IPS-20b (cell line): Measurements from ENCODE around the gene DCDC2.
"Not testable (repeated sequence)": the region's sequence is repeated elsewhere in the genome, so short reads cannot be mapped to it uniquely, and the experiment has no call there.

ENCODE experiments used
- H3K27ac ChIP-seq: one replicate; pipeline ENCODE4 v1.5.1; 2013; ENCODE audit warnings: low read length
- H3K27me3 ChIP-seq: 2 replicates; pipeline ENCODE4 v1.6.1; 2013; ENCODE audit warnings: mild to moderate bottlenecking, low read length, inconsistent platforms; ENCODE audit not compliant: insufficient read depth
- H3K36me3 ChIP-seq: 2 replicates; pipeline ENCODE4 v1.6.1; 2013; ENCODE audit warnings: low read depth, mild to moderate bottlenecking, inconsistent platforms, low read length, moderate library complexity; ENCODE audit not compliant: insufficient read depth
- H3K4me1 ChIP-seq: 2 replicates; pipeline ENCODE4 v1.6.1; 2013; ENCODE audit warnings: mild to moderate bottlenecking, control low read depth, inconsistent platforms, low read length, moderate library complexity; ENCODE audit not compliant: insufficient read depth
- H3K4me3 ChIP-seq: 2 replicates; pipeline ENCODE4 v1.5.1; 2013; ENCODE audit warnings: mild to moderate bottlenecking, low read length, inconsistent platforms
- H3K9ac ChIP-seq: 2 replicates; pipeline ENCODE4 v1.6.1; 2013; ENCODE audit warnings: low read depth, mild to moderate bottlenecking, inconsistent platforms, low read length, moderate library complexity
- H3K9me3 ChIP-seq: 2 replicates; pipeline ENCODE4 v1.6.1; 2013; ENCODE audit warnings: mild to moderate bottlenecking, low read depth, low read length, inconsistent platforms; ENCODE audit not compliant: insufficient read depth

The DCDC2 gene

DNA sequence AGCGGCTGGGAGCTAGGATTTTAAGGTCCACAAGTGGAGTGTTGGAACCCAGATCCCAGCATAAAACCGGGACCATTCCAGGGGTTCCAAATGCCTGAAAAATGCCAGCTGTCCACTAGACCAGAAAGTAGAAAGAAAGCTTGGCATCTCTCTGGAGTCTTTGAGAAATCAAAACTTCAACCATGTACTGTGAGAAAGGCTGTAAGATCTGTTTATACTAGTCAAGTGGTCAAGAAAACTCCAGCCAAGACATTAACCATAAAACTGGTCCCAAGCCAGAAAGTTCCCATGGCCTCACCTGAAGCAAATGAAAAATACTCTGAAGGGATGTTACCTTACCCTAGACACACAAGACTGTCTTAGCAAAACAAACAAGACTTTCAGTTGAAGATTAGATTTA, 112.6 kb downstream of the DCDC2 start:
- no peak overlapping the region for H3K4me3 ChIP-seq
- no peaks in the 10 kb centered on the region for H3K9me3 ChIP-seq
- no peak overlapping the region for H3K9ac ChIP-seq
- no peaks in the 10 kb centered on the region for H3K27me3 ChIP-seq
- H3K27ac ChIP-seq: no peak overlapping the region
- H3K4me1 ChIP-seq: peaks cover 8% of the 10 kb centered on the region; the same call in 1 of the 2 replicates
- no peaks in the 10 kb centered on the region for H3K36me3 ChIP-seq

DNA sequence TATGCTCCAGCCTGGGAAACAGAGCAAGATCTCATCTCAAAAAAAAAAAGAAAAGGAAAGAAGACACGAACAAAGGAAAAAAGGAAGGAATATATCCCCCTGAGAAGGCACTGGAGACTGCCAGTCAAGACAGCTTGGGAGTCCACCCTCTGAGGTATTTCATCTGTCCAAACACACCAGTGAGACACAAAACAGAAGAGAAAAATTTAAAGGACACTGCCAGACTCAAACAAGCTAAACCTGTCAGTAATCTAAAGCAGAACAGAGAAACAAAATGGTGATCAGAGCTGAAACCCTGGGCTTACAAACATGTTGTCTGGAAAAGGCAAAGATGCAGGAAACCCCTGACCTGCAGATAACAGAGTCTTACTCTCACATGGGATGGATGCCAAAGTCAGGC, 114.9 kb downstream of the DCDC2 start:
- no peaks in the 10 kb centered on the region for H3K9me3 ChIP-seq

DNA sequence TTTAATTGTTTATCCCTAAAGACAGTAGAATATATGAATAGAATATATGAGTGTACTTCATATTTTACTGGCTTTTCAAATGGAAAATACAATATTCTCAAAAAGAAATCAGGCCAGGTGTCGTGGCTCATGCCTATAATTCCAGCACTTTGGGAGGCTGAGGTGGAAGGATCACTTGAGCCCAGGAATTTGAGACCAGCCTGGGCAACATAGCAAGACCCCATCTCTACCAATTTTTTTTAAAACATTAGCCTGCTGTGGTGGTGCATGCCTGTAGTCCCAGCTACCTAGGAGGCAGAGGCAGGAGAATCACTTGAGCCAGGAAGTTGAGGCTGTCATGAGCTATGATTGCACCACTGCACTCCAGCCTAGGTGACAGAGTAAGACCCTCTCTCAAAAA, 116.1 kb downstream of the DCDC2 start:
- not testable (repeated sequence) for H3K36me3 ChIP-seq, H3K4me3 ChIP-seq, H3K9me3 ChIP-seq, H3K27me3 ChIP-seq, H3K27ac ChIP-seq, H3K9ac ChIP-seq, H3K4me1 ChIP-seq

More for the DNA sequence above, 114.9 kb downstream of the DCDC2 start:
- Histone ChIP-seq H3K36me3 (no peaks in the 10 kb centered on the region), H3K4me3 (no peak overlapping the region), H3K9ac (no peak overlapping the region), H3K4me1 (no peaks in the 10 kb centered on the region), H3K27me3 (no peaks in the 10 kb centered on the region), H3K27ac (no peak overlapping the region)

DNA sequence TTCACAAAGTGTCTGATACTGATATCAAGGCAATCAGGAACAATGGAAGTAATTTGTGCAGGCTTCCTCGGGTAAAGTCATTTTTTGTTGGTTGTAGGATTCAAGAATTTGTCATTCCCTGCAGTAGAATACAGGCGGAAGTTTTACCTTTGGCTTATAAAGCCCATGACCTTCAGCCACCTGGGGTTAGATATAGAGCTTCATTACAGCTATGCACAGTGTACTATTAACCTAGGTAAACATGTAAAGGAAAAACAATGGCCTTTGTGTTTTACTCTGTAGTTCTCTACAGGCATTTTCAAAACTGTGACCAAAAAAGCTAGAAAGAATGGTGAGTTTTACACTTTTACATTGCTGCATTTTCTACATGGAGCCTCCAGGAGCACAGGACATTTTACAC, 116.9 kb downstream of the DCDC2 start:
- H3K27ac ChIP-seq: no peak overlapping the region
- no peak overlapping the region for H3K9ac ChIP-seq
- no peaks in the 10 kb centered on the region for H3K4me1 ChIP-seq
- peaks cover 5% of the 10 kb centered on the region; the same call in 1 of the 2 replicates for H3K9me3 ChIP-seq
- H3K27me3 ChIP-seq: no peaks in the 10 kb centered on the region
- H3K36me3 ChIP-seq: no peaks in the 10 kb centered on the region
- no peak overlapping the region for H3K4me3 ChIP-seq

DNA sequence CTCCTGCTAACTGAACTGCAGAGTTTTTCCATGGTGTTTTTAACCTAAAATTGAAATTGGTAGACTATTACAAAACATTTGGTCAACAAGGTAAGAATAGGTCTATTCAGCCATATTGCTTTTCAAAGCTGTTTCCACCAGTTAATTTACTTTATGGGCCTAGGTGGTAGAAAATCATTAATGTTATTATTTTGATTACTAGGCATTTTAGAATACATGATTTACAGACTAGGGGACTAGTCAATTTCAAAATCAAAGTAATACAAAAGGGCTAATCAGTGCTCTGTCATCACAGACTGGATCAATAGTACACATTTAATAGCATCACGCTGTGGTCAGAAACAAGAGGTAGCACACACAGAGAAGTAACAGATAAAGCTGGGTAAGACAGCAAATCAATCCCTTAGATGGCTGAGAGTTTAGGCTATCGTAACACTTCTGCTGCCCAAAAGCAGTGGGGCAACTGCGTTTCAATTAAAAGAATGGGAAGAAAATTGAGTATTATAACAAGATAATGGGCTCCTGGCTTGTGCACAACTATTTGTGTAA, 117.4 kb downstream of the DCDC2 start:
- Histone ChIP-seq H3K4me1 (no peaks in the 10 kb centered on the region), H3K9me3 (peaks cover 5% of the 10 kb centered on the region; the same call in 1 of the 2 replicates), H3K4me3 (no peak overlapping the region), H3K27ac (no peak overlapping the region), H3K27me3 (no peaks in the 10 kb centered on the region), H3K36me3 (no peaks in the 10 kb centered on the region), H3K9ac (no peak overlapping the region)

DNA sequence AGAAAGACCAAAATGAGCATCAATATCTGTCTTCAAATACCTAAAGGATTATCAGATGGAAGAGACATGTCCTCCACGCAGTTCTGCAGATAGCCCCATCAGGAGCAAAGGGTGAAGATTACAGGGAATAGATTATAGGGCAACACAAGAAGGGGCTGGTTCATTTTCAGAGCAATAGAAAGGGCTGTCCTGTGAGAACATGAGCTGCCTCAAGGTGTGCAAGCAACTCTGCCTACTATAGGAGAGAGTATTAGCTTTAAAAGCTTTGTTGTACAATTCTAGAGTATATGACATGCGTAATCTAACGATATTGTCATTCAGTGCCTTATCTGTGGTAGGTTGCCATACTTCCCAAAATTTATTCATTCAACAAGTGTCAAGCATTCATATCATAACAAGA, 119.2 kb downstream of the DCDC2 start:
- no peak overlapping the region for H3K27ac ChIP-seq
- no peaks in the 10 kb centered on the region for H3K27me3 ChIP-seq

DNA sequence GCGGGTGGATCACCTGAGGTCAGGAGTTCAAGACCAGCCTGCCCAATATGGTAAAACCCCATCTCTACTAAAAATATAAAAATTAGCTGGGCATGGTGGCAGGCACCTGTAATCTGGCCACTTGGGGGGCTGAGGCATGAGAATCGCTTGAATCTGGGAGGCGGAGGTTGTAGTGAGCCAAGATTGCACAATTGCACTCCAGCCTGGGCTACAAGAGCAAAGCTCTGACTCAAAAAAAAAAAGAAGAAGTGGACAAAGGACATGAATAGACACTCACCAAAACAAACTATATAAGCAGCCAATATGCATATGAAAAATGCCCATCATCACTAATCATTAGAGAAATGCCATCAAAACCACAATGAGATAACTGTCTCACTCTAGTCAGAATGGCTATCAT, 121.1 kb downstream of the DCDC2 start:
- not testable (repeated sequence) for H3K27ac ChIP-seq, H3K4me3 ChIP-seq, H3K27me3 ChIP-seq, H3K36me3 ChIP-seq, H3K9ac ChIP-seq, H3K4me1 ChIP-seq, H3K9me3 ChIP-seq

More for the DNA sequence above, 119.2 kb downstream of the DCDC2 start:
- H3K36me3 ChIP-seq: no peaks in the 10 kb centered on the region
- H3K9me3 ChIP-seq: peaks cover 5% of the 10 kb centered on the region; the same call in 1 of the 2 replicates
- no peak overlapping the region for H3K9ac ChIP-seq
- no peak overlapping the region for H3K4me3 ChIP-seq
- no peaks in the 10 kb centered on the region for H3K4me1 ChIP-seq

DNA sequence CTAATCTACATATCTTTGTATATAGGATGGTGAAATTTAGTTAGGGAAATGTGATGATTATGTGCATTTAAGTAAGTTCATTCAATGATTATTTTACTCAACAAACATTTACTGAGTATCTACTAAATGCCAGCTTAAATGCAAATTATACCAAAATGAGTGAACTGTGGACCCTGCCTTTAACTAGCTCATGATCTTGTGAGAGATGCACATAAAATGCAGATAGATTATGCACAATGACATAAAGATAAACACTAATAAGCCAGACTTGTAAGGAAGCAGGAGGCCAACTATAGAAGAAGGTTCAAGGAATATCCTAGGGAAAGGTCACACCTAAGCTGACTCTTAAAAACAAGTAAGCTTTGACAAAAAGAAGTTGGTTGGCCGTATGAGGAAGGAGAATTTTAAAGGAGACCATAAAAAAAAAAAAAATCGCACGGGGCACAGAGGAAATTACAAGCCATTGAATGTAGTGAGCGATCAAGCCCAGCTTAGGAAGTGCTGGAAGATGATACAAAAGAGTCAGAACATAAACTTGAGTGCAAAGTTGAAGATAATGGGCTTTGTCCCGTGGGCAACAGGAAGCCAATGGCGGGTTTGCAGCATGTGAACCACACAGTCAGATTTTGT, 123.9 kb downstream of the DCDC2 start:
- H3K27me3 ChIP-seq: no peaks in the 10 kb centered on the region
- peaks cover 5% of the 10 kb centered on the region; the same call in 1 of the 2 replicates for H3K9me3 ChIP-seq
- no peaks in the 10 kb centered on the region for H3K36me3 ChIP-seq
- no peak overlapping the region for H3K27ac ChIP-seq
- H3K4me3 ChIP-seq: no peak overlapping the region
- H3K4me1 ChIP-seq: peaks cover 2% of the 10 kb centered on the region; the same call in 1 of the 2 replicates
- H3K9ac ChIP-seq: no peak overlapping the region

DNA sequence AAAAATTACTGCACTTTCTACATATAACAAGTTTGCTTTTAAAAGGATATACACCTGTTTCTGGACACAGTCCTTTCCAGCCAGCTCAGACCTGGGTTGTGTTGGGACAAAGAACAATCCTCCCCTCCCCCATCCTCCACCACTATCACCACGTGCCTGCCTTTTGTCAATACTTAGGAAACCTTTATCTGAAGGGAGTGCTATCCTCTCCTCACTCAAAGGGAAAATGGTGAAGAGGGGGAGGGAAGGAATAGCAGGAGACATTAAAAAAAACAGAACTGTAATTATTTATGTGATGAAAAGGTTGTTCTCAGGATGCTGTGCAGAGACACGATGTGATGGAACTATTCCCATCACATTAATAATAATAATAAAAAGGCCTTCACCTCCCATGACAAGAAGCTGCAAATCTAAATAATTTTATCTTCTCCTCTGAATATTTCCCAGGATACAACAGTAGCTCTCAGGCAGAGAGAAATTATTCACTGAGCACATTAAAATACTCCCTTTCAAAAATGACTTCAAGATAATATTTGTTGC, 126.4 kb downstream of the DCDC2 start:
- Histone ChIP-seq H3K9ac (no peak overlapping the region), H3K9me3 (no peaks in the 10 kb centered on the region), H3K4me1 (peaks cover 13% of the 10 kb centered on the region), H3K27me3 (no peaks in the 10 kb centered on the region), H3K27ac (no peak overlapping the region), H3K36me3 (no peaks in the 10 kb centered on the region), H3K4me3 (no peak overlapping the region)

DNA sequence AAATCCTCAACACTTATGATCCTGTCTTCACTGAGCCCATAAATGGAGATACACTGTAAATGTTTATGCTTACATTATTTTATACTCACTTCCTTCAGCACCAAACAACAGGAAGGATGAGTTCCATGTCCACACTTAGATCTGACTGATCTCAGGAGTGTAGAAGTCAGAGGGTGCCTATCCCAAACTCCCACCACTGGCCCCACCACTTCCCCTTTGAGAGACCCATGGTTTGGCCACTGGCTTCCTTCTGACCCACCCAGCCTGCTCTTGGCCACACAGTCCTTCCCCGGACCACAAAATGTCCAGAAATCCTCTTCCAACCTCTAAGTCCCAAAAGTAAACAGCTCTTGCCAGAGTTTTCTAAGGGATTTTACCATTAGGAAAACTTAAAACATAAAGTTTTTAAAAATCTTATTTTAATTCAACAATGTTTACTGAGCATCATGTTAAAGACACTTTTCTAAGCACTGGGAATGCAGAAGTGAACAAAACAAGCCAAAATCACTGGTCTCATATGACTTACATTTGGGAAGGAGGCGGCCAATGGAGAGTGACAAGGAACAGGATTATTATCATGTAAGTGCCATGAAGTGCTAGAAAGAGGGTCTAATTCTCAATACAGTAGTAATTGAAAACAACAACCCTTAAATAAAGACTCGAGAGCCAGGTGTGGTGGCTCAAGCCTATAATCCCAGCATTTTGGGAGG, 128.0 kb downstream of the DCDC2 start:
- Histone ChIP-seq H3K4me1 (peaks cover 13% of the 10 kb centered on the region), H3K4me3 (no peak overlapping the region), H3K9me3 (no peaks in the 10 kb centered on the region), H3K27me3 (no peaks in the 10 kb centered on the region), H3K36me3 (no peaks in the 10 kb centered on the region), H3K9ac (no peak overlapping the region), H3K27ac (no peak overlapping the region)

DNA sequence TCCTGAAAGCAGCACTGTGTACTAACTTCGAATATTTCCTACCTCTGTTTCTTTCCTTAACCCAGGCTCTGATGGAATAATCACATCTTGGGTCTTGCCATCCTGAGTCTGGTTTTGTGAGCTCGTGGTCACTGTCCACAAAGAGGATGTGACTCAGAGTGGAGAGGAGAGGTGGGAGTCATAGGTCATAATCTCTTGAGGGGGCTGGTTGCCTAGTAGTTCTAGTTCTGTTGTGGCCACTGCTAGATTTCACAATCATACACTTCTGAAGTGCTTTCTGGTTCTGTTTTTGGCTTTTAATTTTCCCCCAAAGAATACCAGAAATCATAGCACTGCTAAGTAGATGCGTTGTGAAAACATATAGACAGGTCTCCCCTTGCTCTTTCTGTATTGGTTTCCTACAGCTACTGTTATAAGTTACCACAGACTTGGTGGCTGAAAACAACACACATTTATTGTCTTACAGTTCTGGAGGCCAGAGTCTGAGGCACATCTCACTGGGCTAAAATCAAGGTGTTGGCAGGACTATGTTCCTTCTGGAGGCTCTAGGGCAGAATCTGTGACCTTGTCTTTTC, 129.1 kb downstream of the DCDC2 start:
- H3K27ac ChIP-seq: no peak overlapping the region
- H3K4me3 ChIP-seq: no peak overlapping the region
- no peaks in the 10 kb centered on the region for H3K36me3 ChIP-seq
- no peaks in the 10 kb centered on the region for H3K27me3 ChIP-seq
- no peak overlapping the region for H3K9ac ChIP-seq
- H3K4me1 ChIP-seq: peaks cover 13% of the 10 kb centered on the region
- H3K9me3 ChIP-seq: no peaks in the 10 kb centered on the region
